NCI-H128 (cell line): ENCODE measurements around the gene PDZD4.

Experiments
- DNase-seq: peaks from one replicate; lab custom pipeline; 2025; ENCODE audit not compliant: unreplicated experiment; lab: John Stamatoyannopoulos, UW

The PDZD4 gene

DNA sequence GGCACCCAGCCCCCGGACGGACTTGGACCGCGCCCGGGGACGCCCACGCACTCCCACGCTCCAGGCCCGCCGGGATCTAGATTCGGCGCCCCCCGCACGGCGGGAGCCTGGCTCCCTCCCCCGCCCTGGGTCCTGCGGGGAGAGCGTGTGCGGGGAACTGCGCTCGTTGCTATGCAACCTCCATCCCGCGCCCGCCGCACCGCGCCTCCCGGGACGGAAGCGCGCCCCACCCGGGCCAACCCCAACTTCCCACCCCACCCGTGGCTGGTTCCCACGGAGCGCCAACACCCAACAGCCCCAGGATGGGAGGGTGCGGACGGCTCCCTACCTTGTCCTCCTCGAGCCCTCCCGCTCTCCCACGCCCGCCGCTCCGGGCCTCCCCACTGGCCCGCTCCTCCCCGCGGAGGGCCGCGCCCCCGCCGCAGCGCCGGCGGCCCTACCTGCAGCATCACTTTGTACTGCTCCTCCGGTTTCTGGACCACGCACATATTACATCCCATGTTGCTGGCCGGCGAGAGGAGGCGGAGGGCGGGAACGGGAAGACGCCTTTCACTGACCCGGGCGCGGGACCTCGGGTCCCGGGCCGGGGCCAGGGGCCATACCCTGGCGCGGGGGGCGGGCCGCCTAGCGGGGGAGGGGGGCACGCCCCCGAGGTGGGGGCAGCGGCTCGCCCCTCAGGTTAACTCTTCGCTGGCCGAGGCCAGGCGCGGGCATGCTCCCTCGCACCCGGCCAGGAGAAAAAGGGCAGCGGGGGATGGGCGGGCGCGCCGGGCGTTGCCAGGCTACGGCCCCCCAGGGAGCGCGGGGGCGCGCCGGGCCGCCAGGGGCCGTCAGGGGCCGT is at the start of gene PDZD4:
Gene PDZD4 (minus strand): TSS at position 746 of the 841 bp plus-strand sequence. CDS start 246 bp downstream, at position 500.
- DNase-seq, result no peak

GRCh38 chrX:153879741-153880439 is 49.5 kb upstream of the PDZD4 start:
- DNase-seq, result no peak

DNA sequence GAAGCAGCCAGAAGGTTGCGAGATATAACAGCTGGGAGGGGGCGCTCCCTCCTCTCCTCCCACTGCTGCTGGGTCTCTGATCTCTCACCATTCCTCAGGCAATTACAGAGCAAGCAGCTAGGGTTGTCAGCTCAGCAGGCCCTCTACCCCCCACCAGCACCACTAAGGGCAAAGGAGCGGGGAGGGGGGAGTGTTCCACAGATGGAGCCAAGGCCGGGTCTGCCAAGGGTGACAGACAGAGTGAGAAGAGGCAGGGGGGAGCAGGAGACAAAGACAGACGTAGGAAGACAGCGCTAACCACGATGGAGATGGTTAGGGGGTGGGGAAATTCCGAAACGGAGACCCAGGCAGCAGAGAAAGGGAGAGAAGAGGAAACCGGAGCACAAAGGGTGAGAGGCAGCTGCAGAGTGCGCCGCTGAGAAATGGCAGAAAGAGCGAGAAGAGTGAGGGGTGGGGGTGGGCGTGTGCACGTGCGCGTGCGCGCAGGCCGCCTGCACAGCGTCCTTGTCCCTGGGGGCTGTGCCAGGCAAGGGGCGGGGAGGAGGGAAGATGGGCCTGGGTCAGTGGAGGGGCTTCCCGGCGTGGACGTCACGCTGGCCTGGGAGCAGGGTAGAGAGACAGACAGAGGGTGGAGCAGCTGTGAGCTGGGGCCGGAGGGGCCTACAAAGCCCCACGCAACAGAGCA is 48.8 kb upstream of the PDZD4 start:
- peak; percentile 6 for DNase-seq

DNA sequence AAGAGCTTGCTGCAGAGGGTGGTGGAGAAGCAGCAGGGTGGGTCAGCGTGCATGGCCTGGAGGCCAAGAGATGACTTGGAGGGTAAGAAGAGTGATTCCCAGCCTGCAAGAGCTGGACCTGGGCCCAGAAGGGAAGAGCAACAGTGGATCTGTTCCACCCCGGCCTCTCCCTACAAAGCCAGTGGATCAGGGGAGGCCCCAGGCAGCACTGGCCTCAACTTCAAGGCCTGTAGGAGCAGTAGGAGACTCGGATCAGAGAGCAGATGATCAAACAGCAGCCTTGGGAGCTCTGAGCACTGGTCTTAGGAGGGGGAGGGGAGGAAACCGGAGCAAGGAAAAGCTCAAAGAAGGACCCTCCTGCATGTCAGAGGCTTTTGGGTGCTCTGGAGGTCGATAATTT is 48.0 kb upstream of the PDZD4 start:
- DNase-seq, result no peak

- no peak for DNase-seq
These were observed 47.4 kb upstream of the PDZD4 start for GRCh38 chrX:153877571-153878261.

- no peak for DNase-seq
These were observed 45.8 kb upstream of the PDZD4 start for GRCh38 chrX:153876112-153876491.

DNA sequence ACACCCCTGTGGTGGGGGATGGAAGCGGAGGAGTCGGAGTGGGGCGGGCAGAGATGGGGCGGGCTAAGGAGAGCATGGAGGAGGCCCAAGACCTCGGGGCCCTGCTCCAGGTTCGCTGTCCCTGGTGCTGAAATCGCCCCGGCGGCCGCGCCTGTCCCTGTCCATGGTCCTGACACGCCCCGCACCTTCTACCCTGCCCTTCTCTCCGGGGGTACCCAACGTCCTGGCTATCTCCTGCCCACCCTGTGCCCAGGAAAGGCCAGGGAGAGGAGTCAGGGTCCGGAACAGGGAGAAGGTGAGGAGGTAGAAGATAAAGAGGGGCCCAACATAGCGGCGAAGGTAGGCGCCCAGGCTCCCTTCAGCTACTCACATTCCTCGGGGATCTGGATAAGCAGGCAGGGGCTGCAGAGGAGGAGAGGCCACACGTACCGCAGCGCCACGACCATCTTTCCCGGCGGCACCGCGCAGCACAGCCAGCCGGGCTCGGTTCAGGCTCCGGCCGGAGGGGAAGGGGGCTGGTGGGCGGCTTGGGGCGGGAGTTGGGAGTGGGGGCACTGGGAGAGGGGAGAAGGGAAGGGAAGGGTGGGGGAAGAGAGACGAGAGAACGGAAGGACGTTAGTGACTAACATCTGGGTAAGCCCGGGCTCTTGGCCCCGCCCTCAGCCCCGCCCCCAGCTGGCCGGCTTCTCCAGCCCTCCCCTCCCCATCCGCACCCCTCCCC is 45.2 kb upstream of the PDZD4 start:
- no peak for DNase-seq

DNA sequence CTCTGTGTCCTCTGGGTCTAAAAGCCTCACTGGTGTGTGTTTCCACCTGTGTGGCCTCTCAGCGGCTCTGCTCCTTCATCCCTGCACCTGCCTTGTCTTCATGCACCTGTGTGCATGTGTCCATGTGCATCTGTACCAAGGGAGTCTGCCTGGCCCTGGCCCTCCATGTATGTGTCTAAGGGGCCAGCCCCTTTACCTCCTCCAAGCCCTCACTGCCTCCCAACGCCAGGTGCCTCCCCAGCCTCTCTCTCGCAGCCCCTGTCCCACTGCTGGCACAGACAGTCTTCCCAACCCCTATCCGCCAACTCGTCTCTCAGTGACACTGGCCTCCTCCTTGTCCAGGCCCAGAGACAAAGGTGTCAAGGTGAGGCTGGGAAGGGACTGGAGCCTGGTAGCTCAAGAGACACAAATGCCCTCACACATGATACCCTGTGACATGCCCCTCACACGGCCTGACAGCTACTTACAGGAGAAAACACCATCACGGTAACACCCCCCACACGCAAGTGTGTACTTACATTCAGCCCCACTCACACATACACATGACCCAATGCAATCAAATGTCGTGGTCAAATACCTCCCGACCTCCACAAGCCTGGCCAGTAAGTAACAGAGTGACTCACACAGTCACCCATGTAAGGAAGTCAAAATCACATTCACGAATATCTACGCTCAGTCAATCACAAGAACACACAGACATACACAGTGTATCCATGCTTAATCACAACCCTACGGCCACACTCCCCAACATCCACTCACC is 44.2 kb upstream of the PDZD4 start:
- DNase-seq, result no peak

- no peak for DNase-seq
These were observed 43.7 kb upstream of the PDZD4 start for GRCh38 chrX:153874085-153874365.

DNA sequence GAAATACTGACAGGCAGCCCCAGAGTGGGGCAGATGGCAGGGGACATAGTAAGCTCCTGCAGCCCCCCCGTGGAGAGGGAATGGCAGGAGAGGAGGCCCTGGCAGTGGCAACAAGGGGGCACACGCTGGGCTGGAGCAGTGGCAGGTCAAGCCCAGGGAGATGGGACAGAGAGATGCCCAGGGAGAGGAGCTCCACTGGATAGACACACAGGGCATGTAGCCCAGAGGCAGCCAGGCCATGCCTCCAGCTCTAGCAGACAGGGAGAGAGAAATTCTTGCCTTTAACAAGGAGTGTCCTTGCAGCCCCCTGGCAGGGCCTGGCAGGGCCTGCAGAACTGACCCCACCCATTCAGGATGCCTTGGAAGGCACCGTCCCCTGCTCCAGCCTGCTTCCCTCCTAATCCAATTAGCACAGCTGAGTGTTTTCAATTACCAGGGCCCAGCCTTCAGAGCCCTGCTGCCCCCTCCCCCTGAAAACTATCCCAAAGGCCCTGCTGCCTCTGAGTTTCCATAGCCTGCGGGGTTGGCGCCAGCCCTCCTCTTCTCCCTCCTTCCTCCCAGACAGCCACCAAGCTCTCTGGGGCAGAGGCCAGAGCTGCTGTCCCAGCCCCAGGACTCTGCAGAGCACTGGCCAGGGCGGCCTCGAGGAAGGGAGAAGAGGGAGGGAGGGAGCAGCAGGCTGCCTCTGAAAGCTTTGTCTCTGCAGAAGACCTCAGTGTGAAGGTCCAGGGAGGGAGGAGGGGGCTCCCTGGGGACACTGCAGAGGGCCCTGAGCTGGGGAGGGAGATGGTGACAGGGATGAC is 43.1 kb upstream of the PDZD4 start:
- DNase-seq, result no peak

DNA sequence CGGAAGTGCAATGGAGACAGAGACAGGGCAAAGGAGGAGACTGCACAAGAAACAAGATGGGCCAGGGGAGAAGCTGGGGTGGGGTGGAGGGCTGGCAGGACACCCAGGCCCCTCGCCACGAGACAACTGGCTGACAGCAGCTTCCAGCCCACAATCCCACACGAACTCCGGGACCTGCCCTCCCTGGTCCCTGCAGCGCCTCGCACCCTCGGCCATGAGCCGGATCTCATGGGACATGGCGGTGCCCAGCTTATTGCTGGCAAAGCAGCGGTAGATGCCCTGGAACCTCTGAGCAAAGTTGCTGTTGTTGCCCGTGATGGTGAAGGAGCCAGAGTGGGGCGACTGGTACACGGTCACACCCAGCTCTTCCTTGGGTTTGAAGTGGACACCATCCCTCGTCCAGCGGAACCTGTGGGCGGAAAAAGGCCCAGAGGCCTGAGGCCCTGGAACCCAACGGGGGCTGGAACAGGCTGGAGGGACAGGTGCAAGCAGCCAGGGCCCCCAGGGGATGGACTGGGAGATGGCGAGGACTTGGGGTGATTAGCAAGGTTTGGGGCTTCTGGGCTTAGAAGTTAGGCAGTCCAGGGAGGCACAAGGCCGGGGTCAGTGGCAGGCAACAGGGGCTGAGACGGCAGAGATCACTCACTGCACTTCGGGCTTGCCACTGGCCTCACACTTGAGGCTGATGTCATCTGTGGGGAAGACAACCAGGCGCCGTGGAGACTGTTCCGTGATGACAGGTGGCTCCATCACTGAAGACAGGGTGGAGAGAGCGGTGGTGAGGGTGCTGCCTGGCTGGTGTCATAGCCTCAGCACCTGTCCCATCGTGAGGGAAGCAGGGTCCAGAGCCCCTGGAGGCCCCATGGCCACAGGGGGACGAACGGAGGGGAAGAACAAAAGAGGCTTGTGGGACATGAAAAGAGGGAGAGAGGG is 41.9 kb upstream of the PDZD4 start:
- no peak for DNase-seq

DNA sequence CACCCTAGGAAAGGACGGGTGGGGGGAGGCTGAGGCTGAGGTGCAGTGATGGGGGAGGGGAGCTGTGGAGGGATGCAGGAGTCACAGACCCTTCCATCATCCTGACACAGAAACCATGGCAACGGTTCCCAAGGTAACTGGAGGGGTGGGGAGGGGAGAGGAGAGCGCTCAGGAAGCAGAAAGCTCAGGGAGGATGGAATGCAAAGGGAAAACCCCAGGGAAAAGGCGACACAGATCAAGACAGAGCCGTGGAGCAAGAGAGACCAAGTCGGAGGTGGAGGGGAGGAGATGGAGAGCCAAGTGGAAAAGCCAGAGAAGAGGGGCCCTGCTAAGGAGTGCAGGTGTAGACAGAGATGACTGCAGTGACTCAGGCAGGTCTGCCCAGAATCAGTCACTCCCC is 41.1 kb upstream of the PDZD4 start:
- DNase-seq, result no peak

DNA sequence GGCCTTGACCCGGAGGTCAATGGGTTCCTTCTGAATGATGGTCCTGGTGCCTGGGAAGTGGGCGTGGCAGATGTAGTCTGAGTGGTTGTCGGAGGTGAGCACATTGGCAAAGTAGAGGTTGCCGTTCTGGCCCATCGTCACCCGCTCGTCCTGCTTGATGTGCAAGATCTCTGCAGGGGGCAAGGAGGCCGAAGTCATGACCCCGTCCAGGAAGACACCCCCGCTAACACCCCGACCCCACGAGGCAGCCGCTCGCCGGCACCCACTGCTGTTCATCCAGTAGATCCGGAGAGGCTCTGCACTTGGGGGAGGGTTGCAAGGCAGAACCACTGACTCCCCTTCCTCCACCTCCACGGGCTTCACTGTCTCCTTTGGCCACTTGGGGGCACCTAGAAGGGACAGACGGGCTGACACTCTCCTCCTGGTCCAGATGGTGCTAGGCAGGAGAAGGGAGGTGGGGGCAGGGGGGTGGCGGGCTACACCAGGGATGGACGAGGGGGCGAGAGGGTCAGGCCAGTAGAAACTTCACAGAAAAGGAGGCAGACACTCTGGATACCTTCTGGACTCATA is 40.5 kb upstream of the PDZD4 start:
- DNase-seq, result no peak

DNA sequence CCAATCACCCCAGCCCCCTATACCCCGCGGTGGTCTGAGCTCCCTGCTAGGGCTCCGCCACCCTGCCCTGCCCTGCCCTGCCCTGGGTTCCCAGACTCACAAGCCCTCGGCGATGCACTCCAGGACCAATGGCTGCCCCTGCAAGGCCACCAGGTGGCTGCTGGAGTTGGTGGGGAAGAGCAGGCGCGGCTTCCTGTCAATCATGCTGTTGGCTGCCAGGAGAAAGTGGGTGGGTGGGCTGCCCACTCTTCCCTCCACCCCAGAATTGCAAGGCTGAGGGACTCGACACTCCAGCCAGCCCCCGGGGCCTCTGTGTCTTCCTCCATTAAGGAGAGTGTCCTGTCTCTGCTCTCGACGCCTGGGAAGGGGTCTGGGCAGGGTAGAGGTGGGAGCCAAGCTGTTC is 39.9 kb upstream of the PDZD4 start:
- no peak for DNase-seq

GRCh38 chrX:153869473-153870287 is 39.3 kb upstream of the PDZD4 start:
- no peak for DNase-seq

DNA sequence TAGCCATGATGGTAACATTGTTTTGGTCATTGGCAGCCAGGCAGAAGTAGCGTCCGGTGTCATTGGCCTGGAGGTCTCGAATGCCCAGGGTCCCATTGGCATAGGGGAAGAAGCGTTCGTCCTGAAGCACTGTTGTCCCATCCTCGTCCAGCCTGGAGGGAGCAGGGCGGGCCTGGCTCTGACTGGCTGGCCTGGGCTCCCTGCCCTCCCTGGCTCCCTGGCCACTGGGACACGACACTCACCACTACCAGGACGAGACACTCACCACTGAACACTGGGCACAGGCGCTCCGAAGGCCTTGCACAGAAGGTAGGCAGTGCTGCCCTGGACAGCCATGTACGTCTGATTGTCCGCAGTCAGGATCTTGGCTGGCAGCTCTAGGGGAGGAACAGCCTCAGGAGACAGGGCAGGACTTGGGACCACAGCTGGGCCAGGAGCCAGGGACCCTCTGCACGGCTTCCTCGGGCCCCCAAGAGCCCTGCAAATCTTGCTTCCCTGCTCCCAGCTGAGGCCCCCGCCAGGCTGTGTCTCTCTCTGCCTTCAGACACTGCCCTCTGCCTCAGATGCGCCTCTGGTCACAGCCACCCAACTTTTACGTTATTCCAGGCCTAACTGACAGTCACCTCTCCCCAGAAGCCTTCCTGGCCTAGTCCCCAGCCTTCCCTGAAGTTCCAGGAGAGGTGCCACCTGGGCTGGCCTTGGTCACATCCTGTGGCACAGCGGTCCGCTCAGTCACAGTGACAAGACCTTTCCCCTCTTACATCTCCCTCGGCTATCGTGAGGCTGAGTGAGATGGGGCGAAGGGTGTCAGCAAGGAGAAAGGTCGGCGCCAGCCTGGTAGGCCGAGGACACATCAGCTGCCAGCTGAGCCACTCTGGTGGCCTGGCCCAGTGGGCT is 38.5 kb upstream of the PDZD4 start:
- DNase-seq, result no peak
